Motor neuron (in vitro differentiated cells): ENCODE measurements around the gene TNFRSF25. TPM values are rescaled to one million over a fixed set of nuclear protein-coding genes. Genes with fewer than 3 reads are reported as not detected.
A peak's percentile ranks its signal among the peaks of the same experiment; 100 is the strongest.

ENCODE experiments used
- ATAC-seq, 8 experiments: fragments of 200-7000 bp; cut with Tn5 transposase; replicated peaks in 6 of 8; 2 replicates each; pipeline ENCODE4 v1.8.0; 2021; ENCODE audit warnings: mild to moderate bottlenecking in 8 of 8, moderate library complexity in 8 of 8
- H3K27ac ChIP-seq, 2 donors: fragments of 250-450 bp; sonication (Bioruptor Pico); 2 replicates each; pipeline ENCODE4 v1.9.0; 2021; ENCODE audit warnings: antibody characterized with exemption in 2 of 2, mild to moderate bottlenecking in 2 of 2, moderate library complexity in 1 of 2
- H3K4me1 ChIP-seq, 2 donors: fragments of 250-450 bp; sonication (Bioruptor Pico); replicated peaks in 1 of 2; 2 replicates each; pipeline ENCODE4 v1.6.1; 2021; ENCODE audit warnings: antibody characterized with exemption in 2 of 2, mild to moderate bottlenecking in 2 of 2, moderate library complexity in 1 of 2
- H3K4me3 ChIP-seq, 5 donors: fragments of 250-450 bp; sonication (Bioruptor Pico); 2 replicates each; pipeline ENCODE4 v1.9.0; 2021; ENCODE audit warnings: antibody characterized with exemption in 5 of 5, mild to moderate bottlenecking in 5 of 5, moderate library complexity in 4 of 5
- WGBS, 10 experiments: fragments of 450-650 bp; shearing (Covaris generic); methylation state at CpG; one replicate each; pipeline ENCODE4 v1.0.0; 2022; 5-methylcytosine and 5-hydroxymethylcytosine counted together
- in situ Hi-C, 9 experiments: fragments of 400-800 bp; cut with MboI; loops; one replicate each; pipeline ENCODE4 v1.15.0; 2021; ENCODE audit warnings: low sequenced_read_pairs in 9 of 9, low pct_unique_long_range_greater_than_20kb in 2 of 9; ENCODE audit not compliant: unreplicated experiment in 9 of 9
- total RNA-seq, 8 experiments: library from RNA; unstranded; fragments of 300-600 nt; gene quantifications; 2 replicates each; pipeline versions ENCODE4 v1.2.3 to v1.2.4, GENCODE V29; 2022

TNFRSF25 gene
- total RNA-seq, 8 experiments from 2014 or later = 1.4 to 9.1 (median 5.0) TPM

- peaks cover 8 to 29% of the 10 kb centered on the region in 2 donors for H3K4me1 ChIP-seq
- WGBS, 10 experiments = 0 to 53% (median 17%) methylated on average over 1 to 4 of the region's 6 CpGs; no CpG with 5 or more reads in 3 of the 10 experiments
- H3K27ac ChIP-seq = no peak overlapping the region
- in situ Hi-C loops = loop anchor here in 1 of 9 experiments (25.0 kb wide), 1 partner anchor 254 kb away; the partner anchor contains the start of genes HES3 and ICMT
- peak overlapping the region; percentile 45 to 94 (median 62) for H3K4me3 ChIP-seq
- no peak for ATAC-seq
Observed at GRCh38 chr1:6491081-6491449, 25.1 kb upstream of the TNFRSF25 start.

- peak; percentile 49 to 84 (median 77) for ATAC-seq
- in situ Hi-C loops = loop anchor here in 1 of 9 experiments (25.0 kb wide), 1 partner anchor 253 kb away; the partner anchor contains the start of genes HES3 and ICMT
Observed at GRCh38 chr1:6490181-6491080, 24.5 kb upstream of the TNFRSF25 start.

GRCh38 chr1:6489799-6490180, 23.8 kb upstream of the TNFRSF25 start:
- Histone ChIP-seq H3K4me1 (peaks cover 12 to 23% of the 10 kb centered on the region in 2 donors), H3K27ac (no peak overlapping the region), H3K4me3 (peak overlapping the region; percentile 45 to 94 (median 62))
- peak; percentile 50 to 78 (median 67) for ATAC-seq
- in situ Hi-C loops = loop anchor here in 1 of 9 experiments (25.0 kb wide), 1 partner anchor 252 kb away; the partner anchor contains the start of genes HES3 and ICMT
- 0 to 100% (median 24%) methylated on average over 2 to 6 of the region's 21 CpGs; no CpG with 5 or more reads in 6 of the 10 experiments for WGBS, 10 experiments

More at GRCh38 chr1:6490181-6491080, 24.5 kb upstream of the TNFRSF25 start:
- Histone ChIP-seq H3K27ac (no peak overlapping the region), H3K4me1 (peaks cover 10 to 24% of the 10 kb centered on the region in 2 donors), H3K4me3 (peak overlapping the region; percentile 45 to 94 (median 62))
- 0 to 13% (median 3%) methylated on average over 4 to 29 of the region's 70 CpGs; no CpG with 5 or more reads in 4 of the 10 experiments for WGBS, 10 experiments

- WGBS, 10 experiments = 50 to 60% (median 57%) methylated on average over 1 to 3 of the region's 9 CpGs; no CpG with 5 or more reads in 7 of the 10 experiments
- in situ Hi-C loops = loop anchor here in 1 of 9 experiments (25.0 kb wide), 1 partner anchor 252 kb away; the partner anchor contains the start of genes HES3 and ICMT
- H3K27ac ChIP-seq = no peak overlapping the region
- peak in 1 of 8 experiments; percentile 1 for ATAC-seq
- H3K4me3 ChIP-seq = peak overlapping the region in 1 of 5 donors; percentile 94
- peaks cover 14 to 27% of the 10 kb centered on the region in 2 donors for H3K4me1 ChIP-seq
Observed at GRCh38 chr1:6489383-6489765, 23.4 kb upstream of the TNFRSF25 start.

- in situ Hi-C loops = loop anchor here in 1 of 9 experiments (25.0 kb wide), 1 partner anchor 251 kb away; the partner anchor contains the start of genes HES3 and ICMT
- Histone ChIP-seq H3K4me3 (no peak overlapping the region), H3K4me1 (peaks cover 14 to 27% of the 10 kb centered on the region in 2 donors), H3K27ac (no peak overlapping the region)
- ATAC-seq = peak in 3 of 8 experiments; percentile 7 to 20 (median 12)
- no CpG with 5 or more reads among the region's 13 CpGs for WGBS, 10 experiments
Observed at GRCh38 chr1:6488602-6489382, 22.8 kb upstream of the TNFRSF25 start.

- Histone ChIP-seq H3K27ac (no peak overlapping the region), H3K4me3 (no peak overlapping the region), H3K4me1 (peaks cover 14 to 27% of the 10 kb centered on the region in 2 donors)
- WGBS, 10 experiments = 84 to 96% (median 91%) methylated on average over 2 to 9 of the region's 14 CpGs
- in situ Hi-C loops = loop anchor here in 1 of 9 experiments (25.0 kb wide), 1 partner anchor 251 kb away; the partner anchor contains the start of genes HES3 and ICMT
- ATAC-seq = no peak
Observed at GRCh38 chr1:6487804-6488484, 22.0 kb upstream of the TNFRSF25 start.

- no peak overlapping the region for H3K4me3 ChIP-seq
- H3K27ac ChIP-seq = no peak overlapping the region
- in situ Hi-C loops = loop anchor here in 1 of 9 experiments (25.0 kb wide), 1 partner anchor 249 kb away; the partner anchor contains the start of genes HES3 and ICMT
- peaks cover 16 to 25% of the 10 kb centered on the region in 2 donors for H3K4me1 ChIP-seq
- peak; percentile 46 to 71 (median 54) for ATAC-seq
- WGBS, 10 experiments = 5 to 13% (median 11%) methylated on average over 2 to 7 of the region's 15 CpGs; no CpG with 5 or more reads in 6 of the 10 experiments
Observed at GRCh38 chr1:6486433-6487011, 20.5 kb upstream of the TNFRSF25 start.

- in situ Hi-C loops = loop anchor here in 1 of 9 experiments (25.0 kb wide), 1 partner anchor 248 kb away; the partner anchor contains the start of genes HES3 and ICMT
- Histone ChIP-seq H3K4me1 (peaks cover 10 to 19% of the 10 kb centered on the region in 2 donors), H3K27ac (no peak overlapping the region), H3K4me3 (peak overlapping the region; percentile 29 to 39 (median 34))
- WGBS, 10 experiments = 3% methylated on average over 8 of the region's 80 CpGs; no CpG with 5 or more reads in 9 of the 10 experiments
- ATAC-seq = peak in 1 of 8 experiments; percentile 2
Observed at GRCh38 chr1:6485168-6486101, 19.5 kb upstream of the TNFRSF25 start.

- Histone ChIP-seq H3K4me1 (peaks cover 10 to 18% of the 10 kb centered on the region in 2 donors), H3K4me3 (peak overlapping the region; percentile 29 to 39 (median 34)), H3K27ac (no peak overlapping the region)
- no peak for ATAC-seq
- 20 to 100% (median 43%) methylated on average over 1 to 5 of the region's 13 CpGs; no CpG with 5 or more reads in 6 of the 10 experiments for WGBS, 10 experiments
- in situ Hi-C loops = loop anchor here in 1 of 9 experiments (25.0 kb wide), 1 partner anchor 247 kb away; the partner anchor contains the start of genes HES3 and ICMT
Observed at GRCh38 chr1:6484826-6485167, 18.8 kb upstream of the TNFRSF25 start.

GRCh38 chr1:6483761-6484117, 17.8 kb upstream of the TNFRSF25 start:
- Histone ChIP-seq H3K4me3 (no peak overlapping the region), H3K4me1 (peaks cover 10 to 15% of the 10 kb centered on the region in 2 donors), H3K27ac (no peak overlapping the region)
- no peak for ATAC-seq
- 95 to 100% (median 100%) methylated on average over 2 to 5 of the region's 7 CpGs; no CpG with 5 or more reads in 7 of the 10 experiments for WGBS, 10 experiments
- in situ Hi-C loops = loop anchor here in 1 of 9 experiments (25.0 kb wide), 1 partner anchor 246 kb away; the partner anchor contains the start of genes HES3 and ICMT
